DND-41 (cell line): ENCODE data around the gene CRHBP.

Source experiments
- ATAC-seq: fragments of 200-7000 bp; cut with Tn5 transposase; 3 replicates; pipeline ENCODE4 v1.9.1; 2021; ENCODE audit warnings: low read depth; ENCODE audit not compliant: insufficient read depth
- DNase-seq: peaks from one replicate; pipeline ENCODE4 v3.0.0-alpha.2; 2020
- H2AFZ ChIP-seq: 2 replicates; pipeline ENCODE4 v1.6.0; 2012; ENCODE audit warnings: low read depth, low read length
- H3K27ac ChIP-seq: 2 replicates; pipeline ENCODE4 v1.5.1; 2012; ENCODE audit warnings: low read length, inconsistent platforms
- H3K27me3 ChIP-seq: fragments of 200-600 bp; sonication (generic); 2 replicates; pipeline ENCODE4 v1.6.0; 2012; ENCODE audit warnings: low read length, mild to moderate bottlenecking, inconsistent platforms; ENCODE audit not compliant: insufficient read depth, poor library complexity
- H3K36me3 ChIP-seq: 2 replicates; pipeline ENCODE4 v1.5.1; 2012; ENCODE audit warnings: low read length, inconsistent platforms; ENCODE audit not compliant: insufficient read depth
- H3K4me1 ChIP-seq: 2 replicates; pipeline ENCODE4 v1.5.1; 2012; ENCODE audit warnings: mild to moderate bottlenecking, low read length; ENCODE audit not compliant: insufficient read depth
- H3K4me2 ChIP-seq: 2 replicates; pipeline ENCODE4 v1.6.0; 2012; ENCODE audit warnings: mild to moderate bottlenecking, moderate library complexity, low read length, inconsistent platforms; ENCODE audit not compliant: insufficient read depth
- H3K4me3 ChIP-seq, 2 experiments: fragments of 200-600 bp in 1 of 2; shearing (Covaris generic) in 1 of 2; 2 replicates each; pipeline ENCODE4 v1.5.1; 2012 to 2016; ENCODE audit warnings: inconsistent platforms in 2 of 2, low read length in 2 of 2, mild to moderate bottlenecking in 2 of 2, low read depth in 1 of 2, moderate library complexity in 1 of 2
- H3K79me2 ChIP-seq: 2 replicates; pipeline ENCODE4 v1.6.0; 2012; ENCODE audit warnings: low read length, inconsistent platforms; ENCODE audit not compliant: insufficient read depth
- H3K9ac ChIP-seq: 2 replicates; pipeline ENCODE4 v1.6.0; 2012; ENCODE audit warnings: low read depth, mild to moderate bottlenecking, inconsistent platforms, low read length, moderate library complexity
- H3K9me3 ChIP-seq: 2 replicates; pipeline ENCODE4 v1.5.1; 2012; ENCODE audit warnings: low read length, moderate library complexity, mild to moderate bottlenecking, inconsistent platforms; ENCODE audit not compliant: insufficient read depth, severe bottlenecking
- H4K20me1 ChIP-seq: 2 replicates; pipeline ENCODE4 v1.6.0; 2012; ENCODE audit warnings: low read length; ENCODE audit not compliant: insufficient read depth
- CTCF ChIP-seq: IDR thresholded peaks from 2 replicates; pipeline ENCODE4 v1.5.1; 2012; ENCODE audit warnings: borderline replicate concordance, low read length, moderate library complexity, mild to moderate bottlenecking; ENCODE audit not compliant: poor library complexity, severe bottlenecking; ENCODE audit errors: extremely low read depth
- EZH2 ChIP-seq: IDR thresholded peaks from 3 replicates; pipeline ENCODE4 v1.6.1; 2012; ENCODE audit warnings: borderline replicate concordance, low read depth, mild to moderate bottlenecking, moderate library complexity, low read length, inconsistent platforms; ENCODE audit not compliant: severe bottlenecking

Gene CRHBP

GRCh38 chr5:77006124-77006523, 53.3 kb downstream of the CRHBP start:
- no peak overlapping the region for H3K4me2 ChIP-seq
- H3K79me2 ChIP-seq, result no peaks in the 10 kb centered on the region
- peaks cover 4% of the 10 kb centered on the region for H3K27me3 ChIP-seq
- H3K4me3 ChIP-seq, result no peak overlapping the region
- no peak overlapping the region for H3K9ac ChIP-seq
- no peaks in the 10 kb centered on the region for H3K36me3 ChIP-seq
- H2AFZ ChIP-seq, result no peak overlapping the region
- TF ChIP-seq CTCF, result no peak
- no peak for TF ChIP-seq EZH2
- H3K9me3 ChIP-seq, result no peaks in the 10 kb centered on the region
- no peak for ATAC-seq
- no peak overlapping the region for H3K27ac ChIP-seq
- DNase-seq, result no peak
- H4K20me1 ChIP-seq, result no peaks in the 10 kb centered on the region
- H3K4me1 ChIP-seq, result no peaks in the 10 kb centered on the region

GRCh38 chr5:77008413-77008812, 55.6 kb downstream of the CRHBP start:
- no peaks in the 10 kb centered on the region for H3K36me3 ChIP-seq
- no peak for DNase-seq

DNA sequence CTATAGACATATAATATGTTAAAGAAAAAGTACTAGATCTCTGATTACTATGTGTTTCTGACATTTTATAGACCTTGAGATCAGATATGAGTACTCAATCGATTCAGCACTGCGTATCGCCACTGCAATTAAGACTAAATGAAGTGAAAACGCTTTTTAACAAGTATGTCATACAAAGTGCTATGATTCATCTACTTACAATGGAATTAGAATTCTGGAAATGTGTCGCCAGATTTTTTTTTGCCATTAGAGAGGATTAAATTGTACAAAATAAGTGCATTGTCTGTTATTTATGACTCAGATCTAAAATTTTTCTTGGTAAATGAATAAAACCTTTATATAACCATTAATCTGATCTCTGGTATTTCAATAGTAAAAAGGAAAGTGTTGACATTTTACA, 57.4 kb downstream of the CRHBP start:
- Histone ChIP-seq H3K36me3 (no peaks in the 10 kb centered on the region), H3K9me3 (no peaks in the 10 kb centered on the region), H3K9ac (no peak overlapping the region), H2AFZ (no peak overlapping the region), H3K27ac (no peak overlapping the region), H3K4me1 (no peaks in the 10 kb centered on the region), H3K4me2 (no peak overlapping the region), H3K79me2 (no peaks in the 10 kb centered on the region), H4K20me1 (no peaks in the 10 kb centered on the region), H3K27me3 (no peaks in the 10 kb centered on the region), H3K4me3 (no peak overlapping the region)
- no peak for TF ChIP-seq CTCF
- no peak for TF ChIP-seq EZH2
- DNase-seq (no peak), ATAC-seq (no peak)

More at GRCh38 chr5:77008413-77008812, 55.6 kb downstream of the CRHBP start:
- no peak overlapping the region for H3K27ac ChIP-seq
- no peak overlapping the region for H2AFZ ChIP-seq
- no peaks in the 10 kb centered on the region for H3K79me2 ChIP-seq
- H3K4me1 ChIP-seq, result no peaks in the 10 kb centered on the region
- H3K4me2 ChIP-seq, result no peak overlapping the region
- no peak overlapping the region for H3K4me3 ChIP-seq
- H3K9me3 ChIP-seq, result no peaks in the 10 kb centered on the region
- H3K27me3 ChIP-seq, result no peaks in the 10 kb centered on the region
- no peaks in the 10 kb centered on the region for H4K20me1 ChIP-seq
- no peak for ATAC-seq
- TF ChIP-seq EZH2 (no peak), CTCF (no peak)
- H3K9ac ChIP-seq, result no peak overlapping the region

GRCh38 chr5:77011498-77011897, 58.7 kb downstream of the CRHBP start:
- H4K20me1 ChIP-seq, result no peaks in the 10 kb centered on the region
- H3K4me2 ChIP-seq, result no peak overlapping the region

More at GRCh38 chr5:77011498-77011897, 58.7 kb downstream of the CRHBP start:
- no peak for TF ChIP-seq CTCF
- no peak for TF ChIP-seq EZH2
- no peaks in the 10 kb centered on the region for H3K9me3 ChIP-seq
- H2AFZ ChIP-seq, result no peak overlapping the region
- H3K9ac ChIP-seq, result no peak overlapping the region
- H3K27ac ChIP-seq, result no peak overlapping the region
- no peaks in the 10 kb centered on the region for H3K27me3 ChIP-seq
- H3K4me1 ChIP-seq, result no peaks in the 10 kb centered on the region
- DNase-seq (no peak), ATAC-seq (no peak)
- H3K4me3 ChIP-seq, result no peak overlapping the region
- H3K36me3 ChIP-seq, result no peaks in the 10 kb centered on the region
- H3K79me2 ChIP-seq, result no peaks in the 10 kb centered on the region
